Measurements from ENCODE around the gene TMEM61.
"Not testable (repeated sequence)": the region's sequence is repeated elsewhere in the genome, so short reads cannot be mapped to it uniquely, and the experiment has no call there.

TMEM61 gene

DNA sequence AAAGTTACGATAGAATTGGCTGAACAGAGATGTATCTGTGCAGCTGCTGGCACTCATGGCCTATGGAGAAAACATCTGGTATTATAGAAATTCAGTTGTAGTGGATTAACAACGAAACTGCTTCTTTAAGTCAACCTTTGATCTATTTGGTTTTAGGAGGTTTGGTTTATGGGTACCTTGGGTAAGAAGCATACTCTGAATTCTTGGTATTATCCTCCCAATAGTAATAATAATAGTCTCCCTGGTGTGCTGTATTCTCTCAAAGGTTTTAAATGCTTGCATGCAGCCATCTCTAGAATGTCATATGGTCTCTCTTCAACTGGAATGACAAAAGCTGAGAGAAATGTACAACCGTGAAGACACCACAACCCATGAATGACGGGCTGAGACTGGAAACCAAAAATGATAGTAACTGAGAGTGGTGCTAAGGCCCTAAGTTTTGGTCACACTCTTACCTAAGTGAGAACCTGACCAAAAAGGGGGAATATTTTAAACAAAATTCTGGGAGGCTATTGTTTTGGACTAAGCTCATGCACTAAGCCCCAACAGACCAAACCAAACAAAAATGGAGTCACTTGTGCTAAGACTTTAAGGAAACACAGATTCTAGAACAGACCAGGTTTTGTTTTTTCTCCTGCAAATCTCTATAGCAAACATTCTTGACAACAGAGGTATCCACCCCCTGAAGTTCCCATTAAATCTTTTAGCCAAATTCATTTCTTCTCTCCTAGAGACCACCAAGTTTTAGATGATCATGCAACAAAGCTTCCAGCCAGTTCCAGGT, 17.6 kb upstream of the TMEM61 start:
- no peak for DNase-seq (ENCODE audit: low read depth in 3 of 3)

DNA sequence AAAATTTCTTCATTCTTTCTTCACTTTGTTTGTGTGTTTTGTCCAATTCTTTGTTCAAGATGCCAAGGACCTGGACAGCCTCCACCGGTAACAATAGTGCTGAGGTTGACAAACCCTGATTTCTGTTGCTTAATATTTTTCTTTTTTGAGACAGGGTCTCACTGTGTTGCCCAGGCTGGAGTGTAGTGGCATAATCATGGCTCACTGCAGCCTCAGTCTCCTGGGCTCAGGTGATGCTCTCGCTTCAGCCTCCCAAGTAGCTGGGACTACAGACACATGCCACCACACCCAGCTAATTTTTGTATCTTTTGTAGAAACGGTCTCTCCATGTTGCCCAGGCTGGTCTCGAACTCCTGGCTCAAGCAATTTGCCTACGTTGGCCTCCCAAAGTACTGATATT, 16.6 kb upstream of the TMEM61 start:
- not testable (repeated sequence) for DNase-seq (ENCODE audit: low read depth in 3 of 3)

DNA sequence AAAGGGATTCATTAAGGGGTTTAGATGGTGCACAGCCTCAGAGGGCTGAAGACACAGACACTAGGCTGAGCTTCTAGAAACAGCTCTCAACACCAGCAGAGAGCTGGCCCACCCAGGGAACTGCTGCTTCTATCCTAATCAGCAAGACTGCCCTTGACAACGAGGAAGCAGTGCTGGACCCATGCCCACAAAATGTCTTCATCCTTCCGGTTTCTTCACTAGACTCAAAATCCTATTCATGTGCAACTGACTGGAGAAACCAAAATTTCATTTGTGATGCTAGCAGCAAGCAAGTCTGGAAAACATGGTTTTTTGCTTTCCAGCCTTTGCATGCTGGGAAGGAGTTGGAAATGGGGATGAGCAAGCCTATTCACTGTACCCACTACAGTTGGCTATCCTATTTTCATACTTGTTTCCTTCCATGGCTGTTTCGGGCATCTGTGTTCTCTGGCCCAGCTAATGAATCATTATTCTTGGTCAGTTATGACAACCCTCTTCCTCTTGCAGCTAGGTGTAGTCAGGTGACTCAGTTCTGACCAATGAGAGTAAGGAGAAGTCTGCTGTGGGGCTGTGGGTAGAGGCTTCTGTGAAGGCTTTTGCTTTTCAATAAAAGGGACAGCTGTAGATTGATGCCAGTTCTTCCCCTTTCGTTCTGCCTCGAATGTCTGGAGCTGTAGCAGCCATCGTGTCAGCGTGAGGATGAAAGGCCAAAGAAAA, 14.6 kb upstream of the TMEM61 start:
- no peak for DNase-seq (ENCODE audit: low read depth in 3 of 3)

DNA sequence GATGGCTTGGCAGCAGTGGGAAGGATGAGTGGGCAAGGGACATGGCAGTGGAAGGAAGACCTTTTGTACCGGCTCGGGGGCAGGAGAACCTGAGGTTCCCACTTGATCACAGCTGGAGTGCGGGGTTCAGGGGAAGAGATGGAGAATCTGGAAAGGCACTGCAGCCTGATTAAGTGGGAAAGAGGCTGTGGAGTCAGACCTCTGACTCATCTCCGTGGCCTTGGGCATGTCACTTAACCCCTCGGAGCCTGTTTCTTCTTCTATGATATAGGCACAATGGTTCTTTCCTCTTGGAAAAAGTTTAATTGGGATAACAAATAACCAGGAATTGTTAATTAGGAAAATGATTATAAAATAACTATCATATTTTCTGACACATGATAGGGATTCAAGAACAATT, 13.1 kb upstream of the TMEM61 start:
- no peak for DNase-seq (ENCODE audit: low read depth in 3 of 3)

DNA sequence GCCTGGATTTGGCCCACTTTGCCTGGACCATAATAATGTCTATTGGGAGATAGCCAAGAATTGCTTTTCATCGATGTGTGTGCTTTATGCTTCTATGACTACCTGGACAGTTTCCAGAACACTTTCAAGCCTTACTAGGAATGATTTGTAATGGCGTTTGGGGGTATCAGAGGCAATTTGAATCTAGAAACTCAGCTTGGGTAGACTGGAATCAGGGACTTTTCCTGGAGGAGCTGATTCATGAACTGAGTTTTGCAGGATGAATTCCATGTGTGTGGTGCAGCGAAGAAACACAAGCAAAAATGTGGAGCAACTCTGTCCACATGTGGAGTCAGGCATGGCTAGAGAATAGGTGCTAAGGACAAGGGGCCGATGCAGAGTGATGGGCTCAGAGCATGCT, 11.9 kb upstream of the TMEM61 start:
- no peak for DNase-seq (ENCODE audit: low read depth in 3 of 3)

DNA sequence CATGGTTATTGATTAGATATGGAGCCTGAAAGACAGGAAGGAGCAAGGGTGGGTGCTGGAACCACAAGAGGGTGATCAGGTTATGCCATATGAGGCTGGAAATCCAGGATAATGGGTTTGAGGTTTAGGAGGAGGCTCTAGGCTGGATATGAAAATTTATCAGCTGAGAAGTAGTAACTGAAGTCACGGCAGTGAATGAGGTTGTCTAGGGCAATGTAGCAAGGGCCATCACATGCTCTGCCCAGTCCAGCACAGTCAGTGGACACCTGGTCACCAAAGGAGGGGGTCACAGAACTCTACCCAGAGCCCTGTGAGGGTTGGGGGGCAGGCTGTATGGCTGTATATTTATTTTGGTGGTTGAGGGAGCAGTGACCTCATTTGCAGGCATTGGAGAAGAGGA, 10.5 kb upstream of the TMEM61 start:
- DNase-seq (ENCODE audit: low read depth in 3 of 3), result no peak

DNA sequence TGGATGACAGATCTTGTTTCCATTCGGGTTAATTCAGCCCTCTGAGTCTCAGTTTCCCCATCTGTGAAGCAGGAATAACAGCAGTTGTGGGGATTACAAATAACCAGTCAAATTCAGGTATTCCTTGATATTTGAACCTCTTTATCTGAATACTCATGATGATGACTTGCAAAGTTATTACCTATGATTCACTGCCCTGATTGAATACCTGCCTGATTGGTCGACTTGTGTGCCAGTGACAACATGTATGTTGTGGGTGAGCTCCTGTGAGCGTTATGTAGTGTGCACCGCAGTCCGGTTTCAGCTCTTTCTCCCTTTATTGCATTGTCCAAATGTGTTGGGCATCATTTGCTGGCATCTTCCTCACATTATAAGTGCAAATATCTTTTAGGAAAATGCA, 9.5 kb upstream of the TMEM61 start:
- DNase-seq (ENCODE audit: low read depth in 3 of 3), result no peak

DNA sequence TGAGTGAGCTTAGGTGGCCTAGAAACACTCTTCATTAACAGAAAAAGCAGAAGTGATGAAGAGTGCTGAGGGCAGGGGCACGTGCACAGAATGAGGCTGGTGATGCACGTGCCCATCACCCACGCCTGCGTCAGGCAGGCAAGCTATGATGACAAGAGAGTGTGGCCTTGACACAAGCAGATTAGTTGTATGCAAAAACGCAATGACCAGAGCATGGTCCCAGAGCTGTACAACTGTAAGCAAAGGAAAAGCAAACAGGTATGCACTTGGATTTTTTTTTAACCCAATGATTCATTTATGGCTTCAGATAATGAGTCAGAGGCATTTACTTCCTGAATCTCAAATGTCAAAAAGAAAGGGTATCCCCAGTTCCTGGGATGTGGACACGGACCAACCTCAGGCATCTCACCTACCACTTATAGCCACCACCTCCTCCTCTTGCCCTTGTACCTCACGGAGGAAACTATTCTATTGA, 9.1 kb upstream of the TMEM61 start:
- DNase-seq (ENCODE audit: low read depth in 3 of 3), result no peak

DNA sequence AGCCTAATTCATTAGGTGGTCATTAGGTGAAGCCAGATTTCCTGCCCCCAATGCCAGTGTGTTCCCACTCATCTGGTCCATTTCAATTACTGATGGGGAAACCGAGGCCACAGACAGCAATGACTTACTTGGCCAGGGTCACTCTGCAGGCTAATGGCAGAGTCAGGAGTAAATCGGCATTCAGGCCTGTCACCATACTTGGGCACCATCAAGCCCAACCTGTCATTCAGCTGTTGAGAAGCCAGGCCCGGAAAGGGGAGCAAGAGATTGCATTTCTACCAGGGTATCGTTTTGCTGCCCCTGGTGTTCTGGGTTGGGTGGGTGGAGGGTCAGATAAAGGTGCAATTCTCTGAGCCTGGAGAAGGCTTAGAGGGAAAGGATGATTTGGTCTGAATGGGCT, 8.0 kb upstream of the TMEM61 start:
- DNase-seq (ENCODE audit: low read depth in 3 of 3), result no peak

DNA sequence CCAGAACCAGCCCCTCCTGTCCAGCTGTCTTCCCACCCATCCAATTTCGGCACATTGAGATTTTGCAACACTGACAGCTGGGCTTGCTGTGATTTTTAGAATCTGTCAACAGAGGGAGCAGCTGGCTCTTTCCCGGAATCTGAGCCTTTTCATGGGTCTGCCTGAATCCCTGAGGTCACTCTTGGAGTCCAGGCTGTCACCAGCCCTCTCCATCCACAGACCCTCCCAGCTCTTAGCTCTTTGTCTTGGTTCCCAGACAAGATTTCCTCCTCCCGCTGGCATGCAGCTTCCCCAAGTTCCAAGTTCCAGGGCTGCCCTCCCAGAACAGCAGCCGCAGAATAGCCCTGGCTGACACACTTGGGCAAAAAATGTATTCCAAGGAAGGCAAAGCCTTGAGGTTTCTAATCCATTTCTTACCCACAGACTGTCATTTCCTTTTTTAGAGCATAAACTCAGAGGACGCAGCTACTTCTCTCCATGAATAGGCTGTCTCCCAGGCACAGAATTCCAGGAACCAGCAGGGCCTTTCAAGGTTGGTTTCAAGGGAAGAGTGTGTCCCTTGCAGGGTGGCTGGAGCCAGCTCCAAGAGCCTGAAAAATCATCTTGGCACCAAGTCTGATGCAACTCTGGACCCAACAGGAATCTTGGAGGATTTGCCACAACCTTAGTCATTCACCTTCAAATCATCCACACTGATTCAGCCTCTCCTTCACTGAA, 7.1 kb upstream of the TMEM61 start:
- DNase-seq (ENCODE audit: low read depth in 3 of 3), result no peak

DNA sequence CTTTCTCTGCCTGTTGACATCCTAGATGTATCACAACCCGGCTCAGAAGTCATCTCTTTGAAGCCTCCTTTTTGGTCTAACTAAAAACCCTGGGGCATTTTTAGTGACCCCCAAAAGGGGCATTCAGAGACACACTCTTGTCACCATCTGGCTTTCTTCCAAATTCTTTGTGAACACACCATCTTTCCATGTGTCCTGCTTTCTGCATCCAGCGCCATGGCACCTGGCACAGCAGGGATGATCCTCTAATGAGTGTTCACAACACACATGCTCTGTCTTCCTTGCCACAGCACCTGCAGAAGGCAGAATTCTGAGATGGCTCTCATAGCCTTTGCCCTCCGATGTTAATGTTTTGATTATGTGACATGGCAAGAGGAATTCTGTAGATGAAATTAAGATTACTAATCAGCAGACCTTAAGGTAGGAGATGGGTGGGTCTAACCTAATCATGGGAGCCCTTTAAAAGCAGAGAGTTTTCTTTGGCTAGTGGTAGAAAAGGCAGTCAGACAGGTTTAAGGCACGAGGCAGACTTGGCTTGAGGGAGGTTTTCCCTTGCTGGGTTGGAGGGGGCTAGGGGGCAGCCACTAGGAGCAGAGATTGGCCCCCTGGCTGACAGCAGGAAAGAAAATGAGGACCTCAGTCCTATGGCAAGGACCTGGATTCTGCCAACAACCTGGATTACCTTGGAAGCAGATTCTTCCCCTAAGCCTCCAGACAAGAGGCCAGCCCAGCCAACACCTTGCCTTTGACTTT, 4.9 kb upstream of the TMEM61 start:
- DNase-seq (ENCODE audit: low read depth in 3 of 3), result no peak

DNA sequence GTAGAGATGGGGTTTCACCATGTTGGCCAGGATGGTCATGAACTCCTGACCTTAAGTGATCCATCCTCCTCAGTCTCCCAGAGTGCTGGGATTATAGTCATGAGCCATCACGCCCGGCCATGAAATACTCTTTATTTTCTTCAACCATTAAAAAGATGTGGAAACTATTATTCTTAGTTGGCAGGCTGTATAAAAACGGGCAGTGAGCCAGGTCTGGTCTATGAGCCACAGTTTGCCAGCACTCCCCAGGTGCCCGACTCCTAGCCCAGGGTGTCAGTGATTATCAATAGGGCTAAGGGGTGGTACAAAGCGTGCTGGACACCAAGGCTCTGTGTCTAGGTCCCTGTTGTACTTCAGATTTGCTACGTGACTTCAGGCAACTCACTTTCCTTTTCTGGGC, 3.7 kb upstream of the TMEM61 start:
- no peak for DNase-seq (ENCODE audit: low read depth in 3 of 3)

DNA sequence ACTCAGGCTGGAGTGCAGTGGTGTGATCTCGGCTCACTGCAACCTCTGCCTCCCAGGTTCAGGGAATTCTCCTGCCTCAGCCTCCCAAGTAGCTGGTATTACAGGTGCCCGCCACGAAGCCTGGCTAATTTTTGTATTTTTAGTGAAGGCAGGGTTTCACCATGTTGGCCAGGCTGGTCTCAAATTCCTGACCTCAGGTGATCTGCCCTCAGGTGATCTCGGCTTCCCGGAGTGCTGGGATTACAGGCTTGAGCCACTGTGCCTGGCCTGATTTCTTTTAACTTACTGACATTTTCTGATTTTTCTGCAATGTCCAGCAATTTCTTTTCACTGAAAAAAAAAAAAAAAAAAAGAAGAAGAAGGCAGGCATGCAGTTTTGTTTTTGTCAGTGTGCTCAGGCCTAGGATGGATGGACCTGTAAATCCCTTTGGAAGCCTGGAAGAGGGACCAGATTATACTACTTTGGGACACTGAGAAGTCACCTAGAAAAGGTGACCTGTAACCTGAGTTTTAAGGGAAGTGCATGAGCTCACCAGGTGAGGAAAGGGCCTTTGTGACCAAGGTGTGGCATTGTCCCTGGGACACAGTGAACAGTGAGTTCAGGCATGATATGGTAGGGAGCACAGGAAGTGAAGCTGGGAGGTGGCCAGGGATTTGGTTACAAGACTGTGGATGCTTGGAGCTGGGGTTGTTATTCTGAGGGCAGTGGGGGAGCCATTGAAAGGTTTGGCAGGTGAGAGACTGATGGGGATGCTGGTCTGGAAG, 2.7 kb upstream of the TMEM61 start:
- DNase-seq (ENCODE audit: low read depth in 3 of 3), result no peak

DNA sequence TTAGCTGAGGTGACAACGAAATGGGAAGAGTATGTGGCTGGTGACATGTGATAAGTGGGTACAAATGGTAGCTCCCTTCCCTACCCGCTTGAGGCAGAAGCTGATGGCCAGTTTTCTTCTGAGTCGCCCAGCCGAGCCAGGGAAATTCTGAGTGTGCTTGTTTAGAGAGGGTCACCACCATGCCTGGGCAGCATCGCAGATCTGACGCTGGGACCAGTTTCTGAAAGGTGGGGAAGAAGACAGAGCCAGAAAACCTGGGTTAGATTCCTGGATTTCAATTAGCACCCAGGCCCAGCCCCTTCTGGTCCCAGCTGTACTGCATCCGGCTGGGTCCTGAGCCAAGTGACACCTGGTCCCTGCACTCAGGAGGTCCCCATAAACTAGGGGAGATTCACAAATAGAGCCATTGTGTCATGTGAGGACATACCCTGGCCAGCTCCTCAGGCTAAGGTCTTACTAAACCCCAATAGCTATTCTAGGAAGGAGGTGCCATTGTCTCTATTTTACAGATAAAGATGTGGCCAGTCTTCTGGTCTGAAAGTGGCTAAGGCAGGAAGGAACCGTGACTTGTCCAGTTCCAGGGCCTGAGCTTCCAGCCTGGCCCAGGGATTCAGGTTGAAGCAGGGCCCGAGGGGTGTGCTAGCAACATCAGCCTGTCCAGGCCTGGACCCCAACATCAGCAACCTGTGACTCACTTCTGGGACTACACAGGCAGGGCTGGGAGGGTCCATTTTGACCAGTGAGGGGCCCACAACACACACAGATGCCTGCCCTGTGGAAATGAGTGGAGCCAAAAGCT, 1.7 kb upstream of the TMEM61 start:
- DNase-seq (ENCODE audit: low read depth in 3 of 3), result no peak

DNA sequence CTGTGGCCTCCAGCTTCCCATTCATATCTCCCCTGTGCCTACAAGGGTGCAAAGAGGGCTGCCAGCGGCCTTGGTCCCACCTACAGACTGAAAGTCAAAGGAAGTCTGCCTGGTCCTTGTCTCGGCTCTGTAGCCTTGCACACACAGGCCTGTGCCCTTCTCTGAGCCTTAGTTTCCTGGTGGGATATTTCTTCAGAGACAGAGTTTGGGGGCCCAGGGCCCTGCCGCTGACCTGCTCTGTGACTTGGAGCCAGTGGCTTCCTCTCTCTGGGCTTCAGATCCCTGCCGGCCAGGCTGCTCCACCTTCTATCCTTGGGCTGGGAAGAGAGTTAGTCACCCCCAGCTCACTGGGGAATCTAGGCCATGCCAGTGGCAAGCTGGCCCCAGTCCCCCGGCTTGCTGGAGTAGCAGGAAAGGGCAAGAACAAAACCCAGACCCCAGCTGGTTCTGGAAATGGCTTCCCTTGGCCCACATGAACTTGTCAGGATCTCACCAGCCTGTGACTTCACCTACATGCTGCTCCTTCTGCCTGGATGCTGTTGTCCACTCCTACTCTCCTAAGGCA, 1.0 kb upstream of the TMEM61 start:
- DNase-seq (ENCODE audit: low read depth in 3 of 3), result no peak

DNA sequence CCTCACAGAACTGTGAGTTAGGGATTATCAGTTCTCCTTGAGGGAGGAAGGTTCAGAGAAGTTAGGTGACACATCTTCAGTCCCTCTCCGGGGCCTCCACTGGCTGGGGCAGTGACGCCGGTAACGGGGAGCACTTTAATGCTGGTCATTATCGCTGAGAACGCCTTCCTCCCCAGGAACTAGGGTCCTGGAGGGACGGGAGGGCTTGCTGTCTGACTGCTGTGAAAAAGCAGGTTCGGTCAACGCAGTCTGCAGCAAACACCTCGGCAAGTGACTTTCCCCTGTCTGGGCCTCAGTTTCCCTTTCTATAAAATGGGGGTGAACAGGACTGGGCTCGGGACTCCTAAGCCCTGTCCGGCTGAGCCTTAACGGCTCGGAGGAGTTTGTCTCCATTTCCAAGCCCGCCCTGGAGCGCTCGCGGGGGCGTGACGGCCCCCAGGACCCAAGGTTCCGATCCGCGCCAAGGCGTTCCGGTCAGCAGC, 341 bp upstream of the TMEM61 start:
- no peak for DNase-seq (ENCODE audit: low read depth in 3 of 3)

DNA sequence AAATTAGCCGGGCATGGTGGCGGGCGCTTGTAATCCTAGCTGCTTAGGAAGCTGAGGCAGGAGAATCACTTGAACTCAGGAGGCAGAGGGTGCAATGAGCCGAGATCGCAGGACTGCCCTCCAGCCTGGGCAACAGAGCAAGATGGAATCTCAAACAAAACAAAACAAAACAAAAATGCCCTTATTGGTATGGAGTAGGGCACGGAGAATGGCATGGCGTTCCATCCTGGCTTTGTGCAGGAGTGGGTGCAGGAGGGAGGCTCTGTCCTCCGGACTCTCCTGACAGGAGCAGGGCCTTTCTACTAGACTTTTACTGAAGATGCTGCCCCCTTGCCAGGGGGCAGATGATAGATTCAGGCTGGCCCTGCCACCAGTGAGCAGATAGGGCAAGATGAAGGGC, 1.0 kb downstream of the TMEM61 start:
- DNase-seq (ENCODE audit: low read depth in 3 of 3), result no peak

DNA sequence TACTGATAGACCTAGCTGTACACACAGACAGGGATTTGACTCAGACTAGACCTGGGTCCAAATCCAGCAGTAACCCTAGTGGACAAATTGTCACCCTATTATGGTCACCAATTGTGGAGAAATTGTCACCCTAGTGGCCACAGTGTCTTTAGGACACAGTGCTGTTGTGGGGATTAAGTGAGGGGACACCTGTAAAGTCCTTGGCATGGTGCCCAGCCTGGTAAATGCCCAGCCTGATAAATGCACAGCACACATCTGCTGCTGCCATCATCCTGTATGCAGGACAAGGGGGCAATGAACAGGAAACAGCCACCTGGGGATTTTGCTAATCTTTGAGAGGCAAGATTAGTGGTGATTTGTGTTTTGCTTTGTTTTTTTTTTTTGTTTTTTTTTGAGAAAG, 2.3 kb downstream of the TMEM61 start:
- DNase-seq (ENCODE audit: low read depth in 3 of 3), result no peak

DNA sequence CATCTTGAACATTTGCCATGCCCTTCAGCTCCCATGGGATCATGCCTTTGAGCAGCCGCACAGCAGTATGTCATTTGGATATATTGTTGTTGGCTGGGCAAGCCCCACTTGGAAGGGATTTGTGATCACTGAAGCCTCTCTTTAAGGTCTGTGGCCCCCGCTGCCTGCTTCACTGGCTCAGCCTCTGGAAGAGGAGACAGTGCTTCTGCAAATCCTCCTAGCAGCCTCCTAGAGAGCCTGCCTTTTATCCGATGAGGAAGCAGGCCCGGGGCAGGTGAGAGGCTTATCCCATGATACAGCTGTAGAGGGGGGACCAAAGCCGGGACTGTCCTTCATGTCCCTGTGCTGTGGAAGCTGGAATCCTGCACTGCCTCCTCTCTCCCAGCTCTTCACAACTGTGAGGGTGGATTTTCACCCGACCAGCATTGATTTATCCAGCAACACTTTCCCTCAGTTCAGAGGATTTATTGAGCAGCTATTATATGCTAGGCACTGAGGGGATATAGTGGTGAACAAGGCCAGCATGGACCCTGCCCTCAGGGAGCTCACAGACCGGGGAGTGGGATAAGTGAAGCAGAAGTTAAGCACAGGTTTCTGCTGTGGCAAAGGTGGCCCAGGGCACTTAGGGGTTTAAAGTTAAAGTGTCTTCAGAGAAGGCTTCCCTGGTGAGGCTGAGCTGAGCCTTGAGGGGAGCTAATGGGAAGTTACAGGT, 3.9 kb downstream of the TMEM61 start:
- DNase-seq (ENCODE audit: low read depth in 3 of 3), result no peak
